WTC11 (cell line): ENCODE data around the gene PIK3C3. TPM values are rescaled to one million over a fixed set of nuclear protein-coding genes. Genes with fewer than 3 reads are reported as not detected.
A peak's percentile ranks its signal among the peaks of the same experiment; 100 is the strongest.

Experiments
- ATAC-seq: fragments of 200-7000 bp; cut with Tn5 transposase; 2 replicates; pipeline ENCODE4 v1.10.0; 2021; ENCODE audit warnings: mild to moderate bottlenecking, moderate library complexity
- CTCF ChIA-PET: fragments of 300-600 bp; sonication (Branson Sonifier 250); formaldehyde crosslinking; loops from one replicate; lab custom pipeline; 2021; ENCODE audit warnings: antibody characterized with exemption; lab: Charles Lee
- POLR2A ChIA-PET: fragments of 350-600 bp; sonication (Branson Sonifier 250); formaldehyde crosslinking; loops from one replicate; lab custom pipeline; 2021; ENCODE audit warnings: antibody characterized with exemption; lab: Charles Lee
- DNase-seq: peaks from one replicate; pipeline ENCODE4 v3.0.0; 2021; ENCODE audit warnings: low spot score
- H3K27ac Mint-ChIP-seq: 2 replicates; pipeline ENCODE4 v1.8.0; 2021; ENCODE audit warnings: mixed read lengths
- H3K27me3 Mint-ChIP-seq: 2 replicates; pipeline ENCODE4 v1.8.0; 2021; ENCODE audit warnings: low read depth, mild to moderate bottlenecking, moderate library complexity, mixed read lengths
- H3K36me3 Mint-ChIP-seq: 2 replicates; pipeline ENCODE4 v1.8.0; 2021; ENCODE audit warnings: mixed read lengths
- H3K4me1 Mint-ChIP-seq: 2 replicates; pipeline ENCODE4 v1.8.0; 2022; ENCODE audit warnings: mixed read lengths
- H3K4me3 Mint-ChIP-seq: 2 replicates; pipeline ENCODE4 v1.8.0; 2021; ENCODE audit warnings: mild to moderate bottlenecking, moderate library complexity, mixed read lengths
- H3K9me3 Mint-ChIP-seq: 2 replicates; pipeline ENCODE4 v1.8.0; 2021; ENCODE audit warnings: mixed read lengths
- CDX4 ChIP-seq: fragments of 250-450 bp; sonication (Bioruptor Pico); IDR thresholded peaks from 2 replicates; pipeline ENCODE4 v1.9.0; 2021; ENCODE audit warnings: moderate library complexity, mild to moderate bottlenecking, inconsistent platforms, borderline replicate concordance
- E2F5 ChIP-seq: sonication (generic); formaldehyde crosslinking; IDR thresholded peaks from 2 replicates; pipeline ENCODE4 v1.8.1; 2022; ENCODE audit warnings: mild to moderate bottlenecking, moderate library complexity, missing genetic modification reagents
- EMX1 ChIP-seq: fragments of 250-450 bp; sonication (Bioruptor Pico); IDR thresholded peaks from 2 replicates; pipeline ENCODE4 v1.8.0; 2021; ENCODE audit warnings: mild to moderate bottlenecking
- GABPB1 ChIP-seq: sonication (generic); formaldehyde crosslinking; IDR thresholded peaks from 2 replicates; pipeline ENCODE4 v1.8.1; 2023; ENCODE audit warnings: mild to moderate bottlenecking, missing genetic modification reagents
- JUN ChIP-seq: sonication (generic); formaldehyde crosslinking; IDR thresholded peaks from 2 replicates; pipeline ENCODE4 v1.8.0; 2023; ENCODE audit warnings: mild to moderate bottlenecking, missing genetic modification reagents
- NR2C2 ChIP-seq: sonication (generic); formaldehyde crosslinking; IDR thresholded peaks from 2 replicates; pipeline ENCODE4 v1.8.0; 2022; ENCODE audit warnings: mild to moderate bottlenecking, missing genetic modification reagents
- NR3C1 ChIP-seq: sonication (generic); formaldehyde crosslinking; conservative IDR thresholded peaks from 2 replicates; pipeline ENCODE4 v1.8.1; 2023; ENCODE audit warnings: low read depth, mild to moderate bottlenecking, missing genetic modification reagents
- TEAD1 ChIP-seq: sonication (generic); formaldehyde crosslinking; IDR thresholded peaks from 2 replicates; pipeline ENCODE4 v1.8.0; 2022; ENCODE audit warnings: mild to moderate bottlenecking, missing genetic modification reagents
- ZBTB43 ChIP-seq: sonication (generic); formaldehyde crosslinking; IDR thresholded peaks from 2 replicates; pipeline ENCODE4 v1.8.1; 2023; ENCODE audit warnings: mild to moderate bottlenecking, missing genetic modification reagents
- ZNF121 ChIP-seq: sonication (generic); formaldehyde crosslinking; IDR thresholded peaks from 2 replicates; pipeline ENCODE4 v1.8.0; 2023; ENCODE audit warnings: missing genetic modification reagents
- ZNF425 ChIP-seq: fragments of 250-450 bp; sonication (Bioruptor Pico); conservative IDR thresholded peaks from 2 replicates; pipeline ENCODE4 v1.9.0; 2021; ENCODE audit warnings: mild to moderate bottlenecking
- total RNA-seq: library from RNA; stranded (reverse); gene quantifications from 3 replicates; pipeline ENCODE4 v1.2.3, GENCODE V29; 2021
- TF ChIP-seq, protein P1 (sequence below): fragments of 200-600 bp; IDR thresholded peaks from 2 replicates; pipeline ENCODE4 v1.8.0; 2022; ENCODE audit warnings: antibody characterized with exemption

PIK3C3 gene
- total RNA-seq, 1 experiment from 2014 or later: 40.4 TPM

- POLR2A ChIA-PET: no interaction called here
- H3K27me3 Mint-ChIP-seq: no peaks in the 10 kb centered on the region; the same call in 1 of the 2 replicates
- DNase-seq (no peak), ATAC-seq (no peak)
- no peak overlapping the region for H3K27ac Mint-ChIP-seq
- peaks cover 20% of the 10 kb centered on the region for H3K36me3 Mint-ChIP-seq
- CTCF ChIA-PET: interaction anchor here (0.6 to 1.9 kb wide), 37 partner anchors 9 to 1481 kb away, joined by 3 to 26 read pairs (median 3); no protein-coding TSS in a partner anchor
- peaks cover 23% of the 10 kb centered on the region for H3K9me3 Mint-ChIP-seq
- H3K4me3 Mint-ChIP-seq: no peak overlapping the region
- TF ChIP-seq GABPB1: peak; percentile 97
- no peak for TF ChIP-seq ZNF121 (CRISPR knock-in tag)
- H3K4me1 Mint-ChIP-seq: peaks cover 9% of the 10 kb centered on the region
These were observed 158.6 kb downstream of the PIK3C3 start for GRCh38 chr18:42113529-42114191.

GRCh38 chr18:42114310-42114943, 159.4 kb downstream of the PIK3C3 start:
- POLR2A ChIA-PET: no interaction called here
- DNase-seq (peak; percentile 62), ATAC-seq (peak; percentile 85)
- no peak for TF ChIP-seq NR2C2
- no peak for TF ChIP-seq ZBTB43 (CRISPR knock-in tag)
- peak; percentile 19; the same call in 1 of the 2 replicates for TF ChIP-seq TEAD1
- TF ChIP-seq EMX1 (CRISPR knock-in tag): no peak
- no peak for TF ChIP-seq CDX4 (CRISPR knock-in tag)
- no peak for TF ChIP-seq GABPB1
- TF ChIP-seq ZNF425 (CRISPR knock-in tag): no peak
- TF ChIP-seq, protein P1, sequence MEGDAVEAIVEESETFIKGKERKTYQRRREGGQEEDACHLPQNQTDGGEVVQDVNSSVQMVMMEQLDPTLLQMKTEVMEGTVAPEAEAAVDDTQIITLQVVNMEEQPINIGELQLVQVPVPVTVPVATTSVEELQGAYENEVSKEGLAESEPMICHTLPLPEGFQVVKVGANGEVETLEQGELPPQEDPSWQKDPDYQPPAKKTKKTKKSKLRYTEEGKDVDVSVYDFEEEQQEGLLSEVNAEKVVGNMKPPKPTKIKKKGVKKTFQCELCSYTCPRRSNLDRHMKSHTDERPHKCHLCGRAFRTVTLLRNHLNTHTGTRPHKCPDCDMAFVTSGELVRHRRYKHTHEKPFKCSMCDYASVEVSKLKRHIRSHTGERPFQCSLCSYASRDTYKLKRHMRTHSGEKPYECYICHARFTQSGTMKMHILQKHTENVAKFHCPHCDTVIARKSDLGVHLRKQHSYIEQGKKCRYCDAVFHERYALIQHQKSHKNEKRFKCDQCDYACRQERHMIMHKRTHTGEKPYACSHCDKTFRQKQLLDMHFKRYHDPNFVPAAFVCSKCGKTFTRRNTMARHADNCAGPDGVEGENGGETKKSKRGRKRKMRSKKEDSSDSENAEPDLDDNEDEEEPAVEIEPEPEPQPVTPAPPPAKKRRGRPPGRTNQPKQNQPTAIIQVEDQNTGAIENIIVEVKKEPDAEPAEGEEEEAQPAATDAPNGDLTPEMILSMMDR: peak; percentile 70
- Mint-ChIP-seq H3K4me3 (no peak overlapping the region), H3K36me3 (peaks cover 20% of the 10 kb centered on the region), H3K27me3 (no peaks in the 10 kb centered on the region; the same call in 1 of the 2 replicates), H3K27ac (no peak overlapping the region), H3K9me3 (peaks cover 23% of the 10 kb centered on the region), H3K4me1 (peaks cover 9% of the 10 kb centered on the region)
- CTCF ChIA-PET: interaction anchor here (0.6 to 1.9 kb wide), 37 partner anchors 10 to 1481 kb away, joined by 3 to 26 read pairs (median 3); no protein-coding TSS in a partner anchor

DNA sequence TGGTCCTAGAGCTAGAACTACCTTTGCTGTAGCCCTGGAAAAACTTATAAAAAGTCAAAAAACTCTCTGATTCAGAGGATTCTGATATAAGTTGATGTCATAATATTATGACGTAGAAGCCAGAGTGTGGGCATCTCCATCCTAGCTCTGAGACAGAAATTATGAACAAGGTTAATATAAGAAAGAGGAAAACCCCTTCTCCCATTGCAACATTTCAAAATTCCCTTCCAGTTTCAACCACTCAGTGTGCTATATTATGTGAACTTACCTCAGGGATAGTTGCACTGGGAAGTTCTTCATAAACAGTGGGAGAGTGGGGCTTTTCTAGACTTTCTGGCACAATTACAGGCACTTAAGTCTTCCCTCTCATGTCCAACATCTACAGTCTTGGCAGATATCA, 171.6 kb downstream of the PIK3C3 start:
- peaks cover 26% of the 10 kb centered on the region for H3K9me3 Mint-ChIP-seq
- CTCF ChIA-PET: interaction anchor here (0.7 kb wide), 1 partner anchor 1445 kb away, joined by 3 read pairs; no protein-coding TSS in a partner anchor
- H3K27me3 Mint-ChIP-seq: no peaks in the 10 kb centered on the region
- TF ChIP-seq NR3C1 (CRISPR knock-in tag) (no peak), JUN (no peak), E2F5 (CRISPR knock-in tag) (no peak)
- TF ChIP-seq, all 79 proteins: peak for 0
- POLR2A ChIA-PET: no interaction called here
- Mint-ChIP-seq H3K4me3 (no peak overlapping the region), H3K4me1 (no peaks in the 10 kb centered on the region), H3K27ac (no peak overlapping the region), H3K36me3 (no peaks in the 10 kb centered on the region; the same call in 1 of the 2 replicates)
- ATAC-seq (no peak), DNase-seq (no peak)
